HCT116 (cell line): ENCODE measurements around the gene COQ10A. TPM values are rescaled to one million over a fixed set of nuclear protein-coding genes. Genes with fewer than 3 reads are reported as not detected.

Source experiments
- ATAC-seq: fragments of 200-7000 bp; cut with Tn5 transposase; 2 replicates; pipeline ENCODE4 v1.9.1; 2020; ENCODE audit warnings: mild to moderate bottlenecking, moderate library complexity
- BruUV-seq: library from RNA; stranded (reverse); fragments of 400-500 nt; replicated peaks from 2 replicates; lab custom pipeline; 2021; lab: Mats Ljungman, UMichigan
- CTCF ChIA-PET: fragments of 300-600 bp; sonication (Branson Sonifier 250); formaldehyde crosslinking; loops from one replicate; lab custom pipeline; 2021; ENCODE audit warnings: antibody characterized with exemption; lab: Charles Lee
- POLR2A ChIA-PET: fragments of 300-600, 350-600 bp; sonication (Branson Sonifier 250); formaldehyde crosslinking; loops from one replicate; lab custom pipeline; 2021; ENCODE audit warnings: antibody characterized with exemption; lab: Charles Lee
- RAD21 ChIA-PET, 2 experiments: fragments of 300-600 bp; sonication (Branson Sonifier 250); formaldehyde crosslinking; loops; one replicate each; lab custom pipeline; 2023; ENCODE audit warnings: low total read pairs in 2 of 2; ENCODE audit not compliant: uncharacterized antibody in 2 of 2, unreplicated experiment in 2 of 2, low non-redundant PET in 1 of 2; lab: Charles Lee
- DNase-seq: peaks from one replicate; pipeline ENCODE4 v3.0.0-alpha.2; 2010; ENCODE audit warnings: low read depth, low spot score
- H2AFZ ChIP-seq: fragments of 200-600 bp; shearing (Covaris generic), sonication (generic); 2 replicates; pipeline ENCODE4 v1.6.1; 2017; ENCODE audit warnings: low read depth, mixed run types, mixed read lengths, antibody characterized with exemption, low read length; ENCODE audit not compliant: poor library complexity, severe bottlenecking
- H3K27ac ChIP-seq: 2 replicates; pipeline ENCODE4 v1.5.1; 2012; ENCODE audit warnings: low read depth, low read length
- H3K27me3 ChIP-seq: fragments of 200-600 bp; sonication (generic); 2 replicates; pipeline ENCODE4 v1.6.1; 2016; ENCODE audit warnings: mixed run types, low read length, mixed read lengths; ENCODE audit not compliant: insufficient read depth
- H3K36me3 ChIP-seq, 2 experiments: fragments of 200-500 bp in 1 of 2; fragments of 200-600 bp in 1 of 2; sonication (Bioruptor generic) in 1 of 2; sonication (generic) in 1 of 2; 2 replicates each; pipeline versions ENCODE4 v1.5.1 to v1.6.1; 2014 to 2016; ENCODE audit warnings: low read length in 2 of 2, inconsistent platforms in 1 of 2, mixed read lengths in 1 of 2, mixed run types in 1 of 2; ENCODE audit not compliant: insufficient read depth in 2 of 2, control insufficient read depth in 1 of 2
- H3K4me1 ChIP-seq, 2 experiments: fragments of 200-600 bp in 1 of 2; sonication (generic) in 1 of 2; 2 replicates each; pipeline versions ENCODE4 v1.5.1 to v1.6.1; 2012 to 2017; ENCODE audit warnings: low read length in 2 of 2, inconsistent platforms in 1 of 2, mild to moderate bottlenecking in 1 of 2, mixed read lengths in 1 of 2, mixed run types in 1 of 2, moderate library complexity in 1 of 2; ENCODE audit not compliant: insufficient read depth in 2 of 2, control insufficient read depth in 1 of 2
- H3K4me2 ChIP-seq: fragments of 200-600 bp; sonication (generic); 2 replicates; pipeline ENCODE4 v1.6.1; 2017; ENCODE audit warnings: mixed run types, low read length, mixed read lengths
- H3K4me3 ChIP-seq, 2 experiments: fragments of 200-600 bp in 1 of 2; sonication (generic) in 1 of 2; replicated peaks in 1 of 2; 2 replicates each; pipeline ENCODE4 v1.5.1; 2011 to 2016; ENCODE audit warnings: low read length in 2 of 2, control low read depth in 1 of 2, low read depth in 1 of 2, mild to moderate bottlenecking in 1 of 2, mixed read lengths in 1 of 2, mixed run types in 1 of 2
- H3K79me2 ChIP-seq: fragments of 200-600 bp; sonication (generic); 2 replicates; pipeline ENCODE4 v1.6.1; 2017; ENCODE audit warnings: mild to moderate bottlenecking, mixed run types, low read length, moderate library complexity, mixed read lengths; ENCODE audit not compliant: insufficient read depth
- H3K9ac ChIP-seq: fragments of 200-600 bp; sonication (generic); 2 replicates; pipeline ENCODE4 v1.6.1; 2016; ENCODE audit warnings: low read length, mixed read lengths
- H3K9me2 ChIP-seq: fragments of 200-600 bp; sonication (generic), shearing (Covaris generic); 2 replicates; pipeline ENCODE4 v1.6.1; 2017; ENCODE audit warnings: mixed run types, mild to moderate bottlenecking, moderate library complexity; ENCODE audit not compliant: insufficient read depth
- H3K9me3 ChIP-seq, 2 experiments: fragments of 200-500 bp in 1 of 2; fragments of 200-600 bp in 1 of 2; sonication (Bioruptor generic) in 1 of 2; sonication (generic) in 1 of 2; 2 replicates each; pipeline ENCODE4 v1.6.1; 2014 to 2017; ENCODE audit warnings: low read length in 2 of 2, mixed read lengths in 2 of 2, inconsistent platforms in 1 of 2, low read depth in 1 of 2, mild to moderate bottlenecking in 1 of 2, mixed run types in 1 of 2, moderate library complexity in 1 of 2; ENCODE audit not compliant: control insufficient read depth in 1 of 2, insufficient read depth in 1 of 2
- H4K20me1 ChIP-seq: fragments of 200-600 bp; sonication (generic), shearing (Covaris generic); 2 replicates; pipeline ENCODE4 v1.6.1; 2017; ENCODE audit warnings: mixed run types, mild to moderate bottlenecking, moderate library complexity; ENCODE audit not compliant: insufficient read depth
- ATF3 ChIP-seq: IDR thresholded peaks from 2 replicates; pipeline ENCODE4 v1.6.1; 2012
- CBX3 ChIP-seq: IDR thresholded peaks from 2 replicates; pipeline ENCODE4 v1.6.1; 2012; ENCODE audit warnings: low read depth
- ELF1 ChIP-seq: IDR thresholded peaks from 2 replicates; pipeline ENCODE4 v1.6.1; 2012; ENCODE audit warnings: low read depth, borderline replicate concordance
- EZH2phosphoT487 ChIP-seq: fragments of 200-600 bp; IDR thresholded peaks from 2 replicates; pipeline ENCODE4 v1.6.1; 2018; ENCODE audit warnings: antibody characterized with exemption, borderline replicate concordance
- JUND ChIP-seq: IDR thresholded peaks from 2 replicates; pipeline ENCODE4 v1.6.1; 2012
- MAX ChIP-seq: IDR thresholded peaks from 2 replicates; pipeline ENCODE4 v1.6.1; 2012
- POLR2AphosphoS5 ChIP-seq: IDR thresholded peaks from 2 replicates; pipeline ENCODE4 v1.6.1; 2011; ENCODE audit warnings: mild to moderate bottlenecking, low read depth, low read length, moderate library complexity
- REST ChIP-seq: IDR thresholded peaks from 2 replicates; pipeline ENCODE4 v1.6.1; 2012; ENCODE audit warnings: low read depth
- SIN3A ChIP-seq: IDR thresholded peaks from 2 replicates; pipeline ENCODE4 v1.6.1; 2012; ENCODE audit warnings: low read depth
- TCF7L2 ChIP-seq: IDR thresholded peaks from 2 replicates; pipeline ENCODE4 v1.7.0; 2011; ENCODE audit warnings: borderline replicate concordance, inconsistent platforms; ENCODE audit not compliant: insufficient read depth, insufficient read length; ENCODE audit errors: extremely low read depth
- YY1 ChIP-seq: IDR thresholded peaks from 2 replicates; pipeline ENCODE4 v1.6.1; 2011; ENCODE audit warnings: low read length, low read depth, moderate library complexity, mild to moderate bottlenecking; ENCODE audit not compliant: insufficient replicate concordance; ENCODE audit errors: extremely low read depth
- intact Hi-C: fragments of 100-400 bp; cut with micrococcal nuclease; formaldehyde crosslinking; loops from 2 replicates; pipeline ENCODE4 v1.10.0; 2022
- total RNA-seq: library from RNA; stranded (reverse); gene quantifications from one replicate; pipeline ENCODE4 v1.2.1, GENCODE V29; 2021; ENCODE audit not compliant: unreplicated experiment

The COQ10A gene
- total RNA-seq, 1 experiment from 2014 or later = 11.7 TPM

- peaks cover 26% of the 10 kb centered on the region for H3K79me2 ChIP-seq
- DNase-seq (no peak), ATAC-seq (no peak)
- RAD21 ChIA-PET = no interaction called here
- no peaks in the 10 kb centered on the region for H3K27me3 ChIP-seq
- H3K27ac ChIP-seq = no peak overlapping the region
- intact Hi-C loops = no loop called here
- H3K4me2 ChIP-seq = no peak overlapping the region
- BruUV-seq = TSS peak; percentile 0
- H3K4me3 ChIP-seq = no peak overlapping the region
- H3K4me1 ChIP-seq = peaks cover 2 to 8% of the 10 kb centered on the region in 2 experiments; a peak in 2 of 4 replicates
- peaks cover 19 to 28% of the 10 kb centered on the region in 2 experiments; a peak in 3 of 4 replicates for H3K36me3 ChIP-seq
- no peak for TF ChIP-seq JUND
- TF ChIP-seq YY1 = no peak
- TF ChIP-seq EZH2phosphoT487 = no peak
- TF ChIP-seq REST = no peak
- TF ChIP-seq ATF3 = no peak
- TF ChIP-seq TCF7L2 = no peak
- no peak for TF ChIP-seq CBX3
- no peak for TF ChIP-seq MAX
- no peak for TF ChIP-seq POLR2AphosphoS5
- TF ChIP-seq SIN3A = no peak
- TF ChIP-seq ELF1 = no peak
- H3K9me2 ChIP-seq = no peaks in the 10 kb centered on the region
- H3K9me3 ChIP-seq = no peaks in the 10 kb centered on the region
- CTCF ChIA-PET = no interaction called here
- no peak overlapping the region for H3K9ac ChIP-seq
- H2AFZ ChIP-seq = no peak overlapping the region
- no peaks in the 10 kb centered on the region for H4K20me1 ChIP-seq
- POLR2A ChIA-PET = interaction anchor here (0.6 kb wide), 1 partner anchor 559 kb away, joined by 3 read pairs; no protein-coding TSS in a partner anchor
Observed at GRCh38 chr12:56311003-56311402, 44.3 kb downstream of the COQ10A start.
